PC-9 (cell line): ENCODE data around the gene BRD8. TPM values are rescaled to one million over a fixed set of nuclear protein-coding genes. Genes with fewer than 3 reads are reported as not detected.

Source experiments
- BruUV-seq: library from RNA; stranded (reverse); fragments of 400-500 nt; replicated peaks from 2 replicates; lab custom pipeline; 2021; lab: Mats Ljungman, UMichigan
- CTCF ChIA-PET: fragments of 300-600 bp; sonication (Branson Sonifier 250); formaldehyde crosslinking; loops from one replicate; lab custom pipeline; 2022; ENCODE audit warnings: antibody characterized with exemption; lab: Charles Lee
- POLR2A ChIA-PET: fragments of 300-600 bp; sonication (Branson Sonifier 250); formaldehyde crosslinking; loops from one replicate; lab custom pipeline; 2022; ENCODE audit warnings: antibody characterized with exemption; ENCODE audit not compliant: unreplicated experiment; lab: Charles Lee
- DNase-seq, 2 experiments: peaks; one replicate each; pipeline versions ENCODE4 v3.0.0 to v3.0.0-alpha.2; 2015 to 2022; ENCODE audit warnings: mixed read lengths in 1 of 2
- H2AFZ ChIP-seq: fragments of 200-600 bp; sonication (generic); 2 replicates; pipeline ENCODE4 v1.8.1; 2017; ENCODE audit warnings: antibody characterized with exemption
- H3F3A ChIP-seq: fragments of 200-600 bp; sonication (generic); 2 replicates; pipeline ENCODE4 v1.8.1; 2017; ENCODE audit warnings: antibody characterized with exemption, mild to moderate bottlenecking, low read depth; ENCODE audit not compliant: insufficient read depth
- H3K27ac ChIP-seq: fragments of 200-600 bp; sonication (generic); 2 replicates; pipeline ENCODE4 v1.6.1; 2016; ENCODE audit warnings: mixed run types
- H3K27me3 ChIP-seq: fragments of 200-600 bp; sonication (generic); 2 replicates; pipeline ENCODE4 v1.6.1; 2016; ENCODE audit warnings: low read depth, mixed run types; ENCODE audit not compliant: insufficient read depth
- H3K36me3 ChIP-seq: fragments of 200-600 bp; sonication (generic); 2 replicates; pipeline ENCODE4 v1.6.1; 2016; ENCODE audit warnings: low read depth, mixed run types
- H3K4me1 ChIP-seq: fragments of 200-600 bp; sonication (generic); replicated peaks from 2 replicates; pipeline ENCODE4 v1.6.1; 2016; ENCODE audit warnings: mixed run types; ENCODE audit not compliant: insufficient read depth
- H3K4me2 ChIP-seq: fragments of 200-600 bp; sonication (generic); 2 replicates; pipeline ENCODE4 v1.6.1; 2017; ENCODE audit warnings: mixed run types
- H3K4me3 ChIP-seq: fragments of 200-600 bp; sonication (generic); 2 replicates; pipeline ENCODE4 v1.6.1; 2016; ENCODE audit warnings: mixed run types
- H3K79me2 ChIP-seq: fragments of 200-600 bp; sonication (generic); 2 replicates; pipeline ENCODE4 v1.6.1; 2017; ENCODE audit warnings: low read depth, mixed run types
- H3K9me2 ChIP-seq: fragments of 200-600 bp; sonication (generic); 2 replicates; pipeline ENCODE4 v1.8.1; 2017; ENCODE audit warnings: mild to moderate bottlenecking; ENCODE audit not compliant: insufficient read depth
- H3K9me3 ChIP-seq: fragments of 200-600 bp; sonication (generic); 2 replicates; pipeline ENCODE4 v1.8.1; 2016; ENCODE audit warnings: low read depth; ENCODE audit not compliant: insufficient read depth
- H4K20me1 ChIP-seq: fragments of 200-600 bp; sonication (generic); 2 replicates; pipeline ENCODE4 v1.8.1; 2017; ENCODE audit not compliant: insufficient read depth
- CTCF ChIP-seq: fragments of 200-600 bp; sonication (generic); conservative IDR thresholded peaks from 2 replicates; pipeline ENCODE4 v1.6.1; 2017; ENCODE audit warnings: mixed run types, antibody characterized with exemption, mild to moderate bottlenecking, moderate library complexity
- EZH2 ChIP-seq: fragments of 200-600 bp; sonication (generic); IDR thresholded peaks from 2 replicates; pipeline ENCODE4 v1.8.0; 2017; ENCODE audit warnings: antibody characterized with exemption, low read depth
- intact Hi-C: fragments of 100-400 bp; cut with micrococcal nuclease; formaldehyde crosslinking; loops from one replicate; pipeline ENCODE4 v1.10.0; 2022; ENCODE audit not compliant: unreplicated experiment
- total RNA-seq: library from RNA; stranded (reverse); gene quantifications from 2 replicates; pipeline ENCODE4 v1.2.3, GENCODE V29; 2021

The BRD8 gene
- total RNA-seq, 1 experiment from 2014 or later, result 171 TPM

- intact Hi-C loops, result no loop called here
- H3F3A ChIP-seq, result no peaks in the 10 kb centered on the region; the same call in 1 of the 2 replicates
- no peaks in the 10 kb centered on the region for H3K9me3 ChIP-seq
- no peak overlapping the region for H2AFZ ChIP-seq
- no peaks in the 10 kb centered on the region for H3K27me3 ChIP-seq
- peaks cover 78% of the 10 kb centered on the region for H3K36me3 ChIP-seq
- no peak overlapping the region for H3K4me2 ChIP-seq
- no peaks in the 10 kb centered on the region for H3K4me1 ChIP-seq
- peaks cover 25% of the 10 kb centered on the region for H4K20me1 ChIP-seq
- ChIA-PET POLR2A (no interaction called here), CTCF (no interaction called here)
- no TSS peak for BruUV-seq
- H3K79me2 ChIP-seq, result peaks cover 15% of the 10 kb centered on the region; the same call in 1 of the 2 replicates
- no peak overlapping the region for H3K4me3 ChIP-seq
- no peaks in the 10 kb centered on the region for H3K9me2 ChIP-seq
- no peak overlapping the region for H3K27ac ChIP-seq
- TF ChIP-seq EZH2 (no peak), CTCF (no peak)
- DNase-seq, result no peak
These were observed 8.1 kb downstream of the BRD8 start for GRCh38 chr5:138170299-138170698.

- Histone ChIP-seq H2AFZ (no peak overlapping the region), H3F3A (no peaks in the 10 kb centered on the region; the same call in 1 of the 2 replicates), H3K27me3 (no peaks in the 10 kb centered on the region), H3K9me3 (no peaks in the 10 kb centered on the region), H3K27ac (no peak overlapping the region), H3K4me2 (no peak overlapping the region), H3K79me2 (peaks cover 9% of the 10 kb centered on the region; the same call in 1 of the 2 replicates), H3K9me2 (no peaks in the 10 kb centered on the region), H3K36me3 (peaks cover 78% of the 10 kb centered on the region), H4K20me1 (peaks cover 19% of the 10 kb centered on the region), H3K4me3 (no peak overlapping the region), H3K4me1 (no peaks in the 10 kb centered on the region)
- no peak for TF ChIP-seq CTCF
- TF ChIP-seq EZH2, result no peak
- no peak for DNase-seq
- ChIA-PET CTCF (no interaction called here), POLR2A (no interaction called here)
- no TSS peak for BruUV-seq
- intact Hi-C loops, result no loop called here
These were observed 9.3 kb downstream of the BRD8 start for GRCh38 chr5:138169124-138169523.

- no peaks in the 10 kb centered on the region for H3K27me3 ChIP-seq
- no peaks in the 10 kb centered on the region; the same call in 1 of the 2 replicates for H4K20me1 ChIP-seq
- no TSS peak for BruUV-seq
- no peaks in the 10 kb centered on the region for H3K9me2 ChIP-seq
- no peak for TF ChIP-seq EZH2
- TF ChIP-seq CTCF, result no peak
- ChIA-PET POLR2A (interaction anchor here (0.6 kb wide), 2 partner anchors 96 to 315 kb away, joined by 3 to 4 read pairs; no protein-coding TSS in a partner anchor), CTCF (no interaction called here)
- H3K9me3 ChIP-seq, result no peaks in the 10 kb centered on the region
- no peak overlapping the region for H3K4me2 ChIP-seq
- H3K27ac ChIP-seq, result no peak overlapping the region
- H3K79me2 ChIP-seq, result no peaks in the 10 kb centered on the region
- H3K36me3 ChIP-seq, result peaks cover 41% of the 10 kb centered on the region
- DNase-seq, result no peak
- no peaks in the 10 kb centered on the region for H3F3A ChIP-seq
- no peaks in the 10 kb centered on the region for H3K4me1 ChIP-seq
- H3K4me3 ChIP-seq, result no peak overlapping the region
- intact Hi-C loops, result no loop called here
- H2AFZ ChIP-seq, result no peak overlapping the region
These were observed 14.7 kb downstream of the BRD8 start for GRCh38 chr5:138163721-138164120.
